HEK293T (cell line): ENCODE results near the gene WRNIP1.

Source experiments
- CTCF ChIA-PET: fragments of 350-600 bp; formaldehyde crosslinking; extraction: SDS; loops from one replicate; lab custom pipeline; 2021; ENCODE audit warnings: antibody characterized with exemption, inconsistent platforms; lab: Yijun Ruan, JAX
- POLR2A ChIA-PET: fragments of 350-600 bp; formaldehyde crosslinking; extraction: SDS; loops from one replicate; lab custom pipeline; 2020; ENCODE audit warnings: antibody characterized with exemption, inconsistent platforms; lab: Yijun Ruan, JAX
- DNase-seq: peaks from one replicate; pipeline ENCODE4 v3.0.0; 2012; ENCODE audit warnings: mixed read lengths; ENCODE audit errors: extremely low spot score
- ARNT ChIP-seq: fragments of 450-650 bp; IDR thresholded peaks from 2 replicates; pipeline ENCODE4 v1.6.1; 2017; ENCODE audit warnings: mild to moderate bottlenecking
- BHLHE40 ChIP-seq: fragments of 450-650 bp; IDR thresholded peaks from 2 replicates; pipeline ENCODE4 v1.6.1; 2016; ENCODE audit warnings: mild to moderate bottlenecking, moderate library complexity, borderline replicate concordance
- CTBP1 ChIP-seq: fragments of 450-650 bp; IDR thresholded peaks from 2 replicates; pipeline ENCODE4 v1.6.1; 2016; ENCODE audit warnings: borderline replicate concordance
- ELF4 ChIP-seq: fragments of 450-650 bp; IDR thresholded peaks from 2 replicates; pipeline ENCODE4 v1.6.1; 2017; ENCODE audit warnings: antibody characterized with exemption
- FOXA1 ChIP-seq: fragments of 450-650 bp; IDR thresholded peaks from 2 replicates; pipeline ENCODE4 v1.6.1; 2016; ENCODE audit warnings: mild to moderate bottlenecking
- FOXK2 ChIP-seq: fragments of 450-650 bp; IDR thresholded peaks from 2 replicates; pipeline ENCODE4 v1.6.1; 2016; ENCODE audit warnings: mild to moderate bottlenecking
- FOXM1 ChIP-seq: fragments of 450-650 bp; IDR thresholded peaks from 2 replicates; pipeline ENCODE4 v1.6.1; 2017; ENCODE audit warnings: mild to moderate bottlenecking, borderline replicate concordance
- HDGF ChIP-seq: fragments of 450-650 bp; IDR thresholded peaks from 2 replicates; pipeline ENCODE4 v1.6.1; 2017; ENCODE audit warnings: antibody characterized with exemption, borderline replicate concordance
- L3MBTL2 ChIP-seq: fragments of 450-650 bp; conservative IDR thresholded peaks from 2 replicates; pipeline ENCODE4 v1.6.1; 2016; ENCODE audit warnings: mild to moderate bottlenecking
- LEF1 ChIP-seq: fragments of 450-650 bp; IDR thresholded peaks from 2 replicates; pipeline ENCODE4 v1.6.1; 2017; ENCODE audit warnings: mild to moderate bottlenecking, borderline replicate concordance
- NFRKB ChIP-seq: fragments of 450-650 bp; IDR thresholded peaks from 2 replicates; pipeline ENCODE4 v1.6.1; 2016; ENCODE audit warnings: mild to moderate bottlenecking, moderate library complexity
- PKNOX1 ChIP-seq: fragments of 450-650 bp; IDR thresholded peaks from 2 replicates; pipeline ENCODE4 v1.6.1; 2016
- SP1 ChIP-seq: fragments of 450-650 bp; IDR thresholded peaks from 2 replicates; pipeline ENCODE4 v1.6.1; 2017
- SUZ12 ChIP-seq: fragments of 450-650 bp; IDR thresholded peaks from 2 replicates; pipeline ENCODE4 v1.6.1; 2016; ENCODE audit warnings: mild to moderate bottlenecking
- TARDBP ChIP-seq: fragments of 450-650 bp; IDR thresholded peaks from 2 replicates; pipeline ENCODE4 v1.6.1; 2016
- ZNF384 ChIP-seq: fragments of 450-650 bp; IDR thresholded peaks from 2 replicates; pipeline ENCODE4 v1.6.1; 2016

The WRNIP1 gene

GRCh38 chr6:2772840-2773239, 7.6 kb downstream of the WRNIP1 start:
- ChIA-PET CTCF (interaction anchor here (0.7 to 1.4 kb wide), 2 partner anchors 11 to 23 kb away, joined by 4 to 6 read pairs; no protein-coding TSS in a partner anchor), POLR2A (interaction anchor here (1.0 kb wide), 1 partner anchor 10 kb away, joined by 3 read pairs; no protein-coding TSS in a partner anchor)
- TF ChIP-seq BHLHE40: no peak
- no peak for TF ChIP-seq NFRKB
- TF ChIP-seq PKNOX1: no peak
- TF ChIP-seq ZNF384: no peak
- TF ChIP-seq CTBP1: no peak
- no peak for TF ChIP-seq TARDBP
- TF ChIP-seq LEF1: no peak
- no peak for TF ChIP-seq ARNT
- TF ChIP-seq L3MBTL2: no peak
- TF ChIP-seq HDGF: no peak
- no peak for TF ChIP-seq ELF4
- TF ChIP-seq FOXK2: no peak
- no peak for TF ChIP-seq FOXM1
- DNase-seq: no peak

- TF ChIP-seq ARNT: no peak
- no peak for TF ChIP-seq CTBP1
- TF ChIP-seq NFRKB: no peak
- no peak for TF ChIP-seq SUZ12
- TF ChIP-seq ZNF384: no peak
- no peak for TF ChIP-seq TARDBP
- no peak for TF ChIP-seq FOXA1
- TF ChIP-seq FOXM1: no peak
- TF ChIP-seq LEF1: no peak
- POLR2A ChIA-PET: interaction anchor here (1.0 kb wide), 1 partner anchor 10 kb away, joined by 3 read pairs; no protein-coding TSS in a partner anchor
- DNase-seq: no peak
- CTCF ChIA-PET: interaction anchor here (1.4 kb wide), 1 partner anchor 24 kb away, joined by 4 read pairs; no protein-coding TSS in a partner anchor
Observed at GRCh38 chr6:2773449-2773848, 8.3 kb downstream of the WRNIP1 start.

GRCh38 chr6:2775003-2775402, 9.8 kb downstream of the WRNIP1 start:
- DNase-seq: no peak
- ChIA-PET CTCF (interaction anchor here (0.6 kb wide), 1 partner anchor 162 kb away, joined by 3 read pairs; no protein-coding TSS in a partner anchor), POLR2A (no interaction called here)
- TF ChIP-seq FOXA1 (no peak), TARDBP (no peak), L3MBTL2 (no peak), HDGF (no peak), FOXM1 (no peak), CTBP1 (no peak), FOXK2 (no peak), PKNOX1 (no peak), SP1 (no peak), SUZ12 (no peak), ZNF384 (no peak), NFRKB (no peak), BHLHE40 (no peak), ARNT (no peak), LEF1 (no peak), ELF4 (no peak)

- POLR2A ChIA-PET: interaction anchor here (1.4 kb wide), 1 partner anchor 11 kb away, joined by 3 read pairs; no protein-coding TSS in a partner anchor
- DNase-seq: no peak
- CTCF ChIA-PET: no interaction called here
- TF ChIP-seq BHLHE40 (no peak), CTBP1 (no peak), ZNF384 (no peak), PKNOX1 (no peak), FOXA1 (no peak), ELF4 (no peak), LEF1 (no peak)
Observed at GRCh38 chr6:2777249-2777648, 12.1 kb downstream of the WRNIP1 start.

- TF ChIP-seq L3MBTL2 (no peak), PKNOX1 (no peak), FOXK2 (no peak), BHLHE40 (no peak), SP1 (no peak), TARDBP (no peak), CTBP1 (no peak), ZNF384 (no peak), FOXM1 (no peak), ELF4 (no peak), ARNT (no peak), NFRKB (no peak), SUZ12 (no peak), HDGF (no peak), LEF1 (no peak), FOXA1 (no peak)
- POLR2A ChIA-PET: interaction anchor here (0.7 to 1.7 kb wide), 2 partner anchors 10 to 283 kb away, joined by 3 to 6 read pairs; no protein-coding TSS in a partner anchor
- CTCF ChIA-PET: no interaction called here
- DNase-seq: no peak
Observed at GRCh38 chr6:2780102-2780737, 15.0 kb downstream of the WRNIP1 start.
